A549 (cell line): ENCODE data around the gene SETD2. TPM values are rescaled to one million over a fixed set of nuclear protein-coding genes. Genes with fewer than 3 reads are reported as not detected.

Experiments
- ATAC-seq, 2 experiments: fragments of 200-7000 bp in 1 of 2; fragments of >200 bp in 1 of 2; cut with Nextera tagmentation in 1 of 2; cut with Tn5 transposase in 1 of 2; 3 replicates each; pipeline versions ENCODE4 v1.8.0 to v1.9.1; 2018 to 2020; ENCODE audit warnings: mild to moderate bottlenecking in 1 of 2, moderate library complexity in 1 of 2
- CTCF ChIA-PET: fragments of 300-600 bp; sonication (Branson Sonifier 250); formaldehyde crosslinking; extraction: SDS; loops from one replicate; lab custom pipeline; 2021; ENCODE audit warnings: antibody characterized with exemption, inconsistent platforms; lab: Yijun Ruan, JAX
- POLR2A ChIA-PET: fragments of 350-600 bp; formaldehyde crosslinking; extraction: SDS; loops from one replicate; lab custom pipeline; 2021; ENCODE audit warnings: antibody characterized with exemption, inconsistent platforms; lab: Yijun Ruan, JAX
- DNase-seq, 2 experiments: peaks; one replicate each; pipeline versions ENCODE4 v3.0.0 to v3.0.0-alpha.2; 2011 to 2016; ENCODE audit warnings: low read depth in 1 of 2, low spot score in 1 of 2
- FAIRE-seq: peaks from 2 replicates; lab custom pipeline; 2011; peaks lifted over from hg19 to GRCh38; lab: Jason Lieb, UNC
- H3K27ac ChIP-seq, 2 experiments: fragments of >200 bp; sonication (Bioruptor Twin); formaldehyde crosslinking; 3 replicates each; pipeline ENCODE4 v1.5.1; 2016 to 2017
- H3K4me1 ChIP-seq: fragments of >200 bp; sonication (Bioruptor Twin); formaldehyde crosslinking; 3 replicates; pipeline ENCODE4 v1.6.1; 2016
- H3K4me2 ChIP-seq: fragments of >200 bp; sonication (Bioruptor Twin); formaldehyde crosslinking; 3 replicates; pipeline ENCODE4 v1.6.1; 2016
- H3K4me3 ChIP-seq: fragments of >200 bp; sonication (Bioruptor Twin); formaldehyde crosslinking; 3 replicates; pipeline ENCODE4 v1.5.1; 2016
- H3K9me3 ChIP-seq: fragments of >200 bp; sonication (Bioruptor Twin); formaldehyde crosslinking; 3 replicates; pipeline ENCODE4 v1.6.1; 2016
- ATOH8 ChIP-seq: fragments of 250-450 bp; sonication (Bioruptor Pico); IDR thresholded peaks from 2 replicates; pipeline ENCODE4 v1.5.0; 2020; ENCODE audit warnings: low read depth, mild to moderate bottlenecking, moderate library complexity
- CEBPB ChIP-seq, 2 experiments: fragments of >200 bp in 1 of 2; sonication (Bioruptor Twin) in 1 of 2; formaldehyde crosslinking in 1 of 2; IDR thresholded peaks; 2 replicates each; pipeline ENCODE4 v1.6.1; 2012 to 2016
- CHD4 ChIP-seq: fragments of 200-600 bp; sonication (generic); IDR thresholded peaks from 2 replicates; pipeline ENCODE4 v1.6.1; 2016; ENCODE audit warnings: antibody characterized with exemption, mild to moderate bottlenecking, borderline replicate concordance
- CTCF ChIP-seq: fragments of >200 bp; sonication (Bioruptor Twin); formaldehyde crosslinking; IDR thresholded peaks from 3 replicates; pipeline ENCODE4 v1.5.1; 2016
- EHMT2 ChIP-seq: fragments of 200-600 bp; sonication (generic); IDR thresholded peaks from 2 replicates; pipeline ENCODE4 v1.6.1; 2016; ENCODE audit warnings: antibody characterized with exemption, low read depth, mild to moderate bottlenecking, moderate library complexity
- FOSL2 ChIP-seq, 2 experiments: fragments of 450-650 bp in 1 of 2; fragments of >200 bp in 1 of 2; sonication (Bioruptor Twin) in 1 of 2; formaldehyde crosslinking; IDR thresholded peaks; 2 replicates each; pipeline versions ENCODE4 v1.5.0 to v1.6.1; 2016 to 2020; ENCODE audit warnings: mild to moderate bottlenecking in 1 of 2, moderate library complexity in 1 of 2
- FOXS1 ChIP-seq: fragments of 250-450 bp; sonication (Bioruptor Pico); IDR thresholded peaks from 2 replicates; pipeline ENCODE4 v1.5.0; 2020; ENCODE audit warnings: mild to moderate bottlenecking, moderate library complexity
- GATA3 ChIP-seq: IDR thresholded peaks from 2 replicates; pipeline ENCODE4 v1.6.1; 2012; ENCODE audit warnings: borderline replicate concordance
- HDAC2 ChIP-seq: fragments of 200-600 bp; sonication (generic); IDR thresholded peaks from 2 replicates; pipeline ENCODE4 v1.6.1; 2016
- HOXA7 ChIP-seq: fragments of 250-450 bp; sonication (Bioruptor Pico); IDR thresholded peaks from 2 replicates; pipeline ENCODE4 v1.5.0; 2020; ENCODE audit warnings: mild to moderate bottlenecking, moderate library complexity
- HOXB5 ChIP-seq: fragments of 250-450 bp; sonication (Bioruptor Pico); IDR thresholded peaks from 2 replicates; pipeline ENCODE4 v1.5.0; 2020; ENCODE audit warnings: mild to moderate bottlenecking, moderate library complexity
- JUNB ChIP-seq: fragments of >200 bp; sonication (Bioruptor Twin); formaldehyde crosslinking; IDR thresholded peaks from 2 replicates; pipeline ENCODE4 v1.6.1; 2016
- KDM5A ChIP-seq: fragments of 200-600 bp; sonication (generic); IDR thresholded peaks from 2 replicates; pipeline ENCODE4 v1.6.1; 2016; ENCODE audit warnings: antibody characterized with exemption, mild to moderate bottlenecking
- MAZ ChIP-seq: fragments of 150-350 bp; IDR thresholded peaks from 2 replicates; pipeline ENCODE4 v1.6.1; 2014; ENCODE audit warnings: antibody characterized with exemption, low read depth, low read length, borderline replicate concordance
- REST ChIP-seq: fragments of 200-600 bp; sonication (generic); IDR thresholded peaks from 2 replicates; pipeline ENCODE4 v1.6.1; 2016; ENCODE audit warnings: antibody characterized with exemption, mild to moderate bottlenecking, moderate library complexity
- RFX5 ChIP-seq: fragments of 450-650 bp; IDR thresholded peaks from 2 replicates; pipeline ENCODE4 v1.7.1; 2014; ENCODE audit warnings: antibody characterized with exemption, mild to moderate bottlenecking, moderate library complexity
- RNF2 ChIP-seq: fragments of 200-600 bp; sonication (generic); IDR thresholded peaks from 2 replicates; pipeline ENCODE4 v1.6.1; 2016; ENCODE audit warnings: low read depth, mild to moderate bottlenecking, antibody characterized with exemption, moderate library complexity, borderline replicate concordance
- SMC3 ChIP-seq: fragments of >200 bp; sonication (Bioruptor Twin); formaldehyde crosslinking; IDR thresholded peaks from 3 replicates; pipeline ENCODE4 v1.6.1; 2018; ENCODE audit warnings: inconsistent platforms
- TP53 ChIP-seq: fragments of 250-450 bp; sonication (Bioruptor Pico); IDR thresholded peaks from 2 replicates; pipeline ENCODE4 v1.5.0; 2021; ENCODE audit warnings: mild to moderate bottlenecking, moderate library complexity
- ZFP36 ChIP-seq: fragments of 450-650 bp; IDR thresholded peaks from 2 replicates; pipeline ENCODE4 v1.6.1; 2014; ENCODE audit warnings: borderline replicate concordance; ENCODE audit not compliant: partially characterized antibody
- WGBS: methylation state at CpG from one replicate; pipeline ENCODE4 v1.1.6; 2017; ENCODE audit errors: missing lambda C conversion rate; 5-methylcytosine and 5-hydroxymethylcytosine counted together
- polyA plus RNA-seq, 4 experiments: library from polyadenylated mRNA; depleted of rRNA in 3 of 4; stranded (reverse); fragments of >200 nt; fragmentation: RNase III in 1 of 4; extraction: RNeasy Plus Mini Kit Qiagen cat#74134 plus additional on column Dnase treatment in 1 of 4; gene quantifications; 2 replicates in 3 of 4; 3 replicates in 1 of 4; pipeline ENCODE4 v1.2.3, GENCODE V29; 2011 to 2017
- TF ChIP-seq, protein P1 (sequence below): fragments of 150-350 bp; IDR thresholded peaks from 2 replicates; pipeline ENCODE4 v1.6.1; 2014; ENCODE audit warnings: low read depth, mild to moderate bottlenecking, low read length

Gene SETD2
- polyA plus RNA-seq, 2 of the 4 experiments (the other 2 are of a cell fraction): 16.8 to 26.1 TPM

GRCh38 chr3:47010111-47010712 lies 153.7 kb downstream of the SETD2 start:
- H3K27ac ChIP-seq: no peak overlapping the region
- ChIA-PET CTCF (interaction anchor here (0.6 to 1.2 kb wide), 2 partner anchors 11 to 115 kb away, joined by 3 to 4 read pairs; no protein-coding TSS in a partner anchor), POLR2A (no interaction called here)
- ATAC-seq (no peak; a peak in 1 of 6 replicates), DNase-seq (no peak), FAIRE-seq (no peak)
- no peak overlapping the region for H3K4me2 ChIP-seq
- WGBS: 96% methylated on average over 15 of the region's 23 CpGs
- no peaks in the 10 kb centered on the region for H3K4me1 ChIP-seq
- TF ChIP-seq FOSL2 (IDR thresholded peaks at IDR 0.05): no peak
- no peak for TF ChIP-seq FOSL2 (CRISPR knock-in tag; IDR thresholded peaks at IDR 0.05)
- TF ChIP-seq EHMT2: no peak
- TF ChIP-seq, protein P1, sequence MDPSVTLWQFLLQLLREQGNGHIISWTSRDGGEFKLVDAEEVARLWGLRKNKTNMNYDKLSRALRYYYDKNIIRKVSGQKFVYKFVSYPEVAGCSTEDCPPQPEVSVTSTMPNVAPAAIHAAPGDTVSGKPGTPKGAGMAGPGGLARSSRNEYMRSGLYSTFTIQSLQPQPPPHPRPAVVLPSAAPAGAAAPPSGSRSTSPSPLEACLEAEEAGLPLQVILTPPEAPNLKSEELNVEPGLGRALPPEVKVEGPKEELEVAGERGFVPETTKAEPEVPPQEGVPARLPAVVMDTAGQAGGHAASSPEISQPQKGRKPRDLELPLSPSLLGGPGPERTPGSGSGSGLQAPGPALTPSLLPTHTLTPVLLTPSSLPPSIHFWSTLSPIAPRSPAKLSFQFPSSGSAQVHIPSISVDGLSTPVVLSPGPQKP: no peak
- TF ChIP-seq ATOH8 (CRISPR knock-in tag): no peak
- TF ChIP-seq HOXB5 (CRISPR knock-in tag): no peak
- no peak for TF ChIP-seq CHD4
- TF ChIP-seq FOXS1: no peak
- TF ChIP-seq REST: no peak
- TF ChIP-seq SMC3: no peak
- TF ChIP-seq RFX5: no peak
- TF ChIP-seq GATA3: no peak
- TF ChIP-seq CEBPB (IDR thresholded peaks at IDR 0.05): no peak
- no peak for TF ChIP-seq TP53 (CRISPR knock-in tag)
- TF ChIP-seq CTCF: no peak
- no peak overlapping the region for H3K4me3 ChIP-seq
- H3K9me3 ChIP-seq: no peaks in the 10 kb centered on the region

DNA sequence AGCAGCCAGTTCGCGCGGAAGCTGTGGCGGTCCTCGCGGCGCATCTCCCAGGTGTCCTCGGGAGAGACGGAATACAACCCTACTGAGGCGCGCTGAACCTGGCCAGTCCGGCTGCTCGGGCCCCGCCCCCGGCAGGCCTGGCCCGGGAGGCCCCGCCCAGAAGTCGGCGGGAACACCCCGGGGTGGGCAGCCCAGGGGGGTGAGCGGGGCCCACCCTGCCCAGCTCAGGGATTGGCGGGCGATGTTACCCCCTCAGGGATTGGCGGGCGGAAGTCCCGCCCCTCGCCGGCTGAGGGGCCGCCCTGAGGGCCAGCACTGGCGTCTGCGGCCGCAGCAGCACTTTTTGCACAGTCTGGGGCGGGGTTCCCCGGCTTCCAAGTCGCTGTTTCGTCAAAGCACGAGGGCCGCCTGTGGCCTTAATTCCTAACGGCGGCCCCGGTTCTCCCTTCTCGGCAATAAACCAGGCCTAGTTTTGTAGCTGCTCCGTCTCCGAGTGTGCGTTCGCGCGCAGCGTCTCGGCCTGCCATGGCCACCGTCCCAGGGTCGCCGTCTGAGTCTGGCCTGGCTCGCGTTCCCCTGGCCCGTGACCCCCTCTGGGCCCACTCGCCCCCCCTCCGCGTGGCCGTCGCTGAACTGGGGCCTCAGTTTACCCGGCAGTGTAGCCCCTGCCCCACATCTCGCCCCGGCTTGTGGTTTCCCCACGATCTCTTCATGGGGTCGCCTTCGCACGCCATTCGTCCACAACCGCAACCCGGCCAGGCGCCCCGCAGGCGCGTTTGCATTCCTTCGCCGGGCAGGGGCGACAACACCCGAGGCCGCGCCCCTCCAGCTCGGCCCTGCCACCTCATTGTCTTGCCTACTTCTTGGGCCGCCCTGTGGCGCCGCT lies 154.4 kb downstream of the SETD2 start:
- no peak overlapping the region for H3K4me2 ChIP-seq
- TF ChIP-seq ZFP36 (no peak), RNF2 (no peak), JUNB (no peak), HDAC2 (no peak), KDM5A (no peak), MAZ (no peak), HOXA7 (CRISPR knock-in tag) (no peak), SMC3 (no peak)
- CTCF ChIA-PET: interaction anchor here (0.6 kb wide), 1 partner anchor 115 kb away, joined by 3 read pairs; no protein-coding TSS in a partner anchor
- no peak overlapping the region for H3K27ac ChIP-seq
- no peaks in the 10 kb centered on the region for H3K4me1 ChIP-seq
- 94% methylated on average over 53 of the region's 85 CpGs for WGBS
- FAIRE-seq (no peak), DNase-seq (no peak), ATAC-seq (no peak)
- POLR2A ChIA-PET: no interaction called here
- no peak overlapping the region for H3K4me3 ChIP-seq
- no peaks in the 10 kb centered on the region for H3K9me3 ChIP-seq
